Natural killer cell (primary cell): ENCODE data around the gene POLG2. TPM values are rescaled to one million over a fixed set of nuclear protein-coding genes. Genes with fewer than 3 reads are reported as not detected.

Experiments
- ATAC-seq, 3 donors: fragments of 150-1000 bp in 2 of 3; fragments of 200-7000 bp in 1 of 3; cut with Tn5 transposase; 1 replicate in 1 of 3; 2 replicates in 2 of 3; pipeline ENCODE4 v1.10.0; 2021; ENCODE audit warnings: mild to moderate bottlenecking in 2 of 3, moderate library complexity in 2 of 3
- DNase-seq, 2 donors: peaks; one replicate each; pipeline versions ENCODE4 v3.0.0 to v3.0.0-alpha.2; 2013 to 2021; ENCODE audit warnings: mixed read lengths in 1 of 2
- H3K27ac ChIP-seq: one replicate; pipeline ENCODE4 v1.5.1; 2013; ENCODE audit warnings: mild to moderate bottlenecking, low read length
- H3K27me3 ChIP-seq: one replicate; pipeline ENCODE4 v1.6.1; 2013; ENCODE audit warnings: low read length; ENCODE audit not compliant: control insufficient read depth, insufficient read depth
- H3K36me3 ChIP-seq: one replicate; pipeline ENCODE4 v1.6.1; 2013; ENCODE audit warnings: low read length; ENCODE audit not compliant: control insufficient read depth, insufficient read depth
- H3K4me1 ChIP-seq: one replicate; pipeline ENCODE4 v1.6.1; 2013; ENCODE audit warnings: low read length; ENCODE audit not compliant: control insufficient read depth, insufficient read depth
- H3K4me3 ChIP-seq: one replicate; pipeline ENCODE4 v1.5.1; 2013; ENCODE audit warnings: low read length
- H3K9me3 ChIP-seq: one replicate; pipeline ENCODE4 v1.6.1; 2013; ENCODE audit warnings: low read length; ENCODE audit not compliant: control insufficient read depth, insufficient read depth
- H3K27ac Mint-ChIP-seq, 2 donors: one replicate each; pipeline ENCODE4 v1.8.0; 2022; ENCODE audit warnings: mild to moderate bottlenecking in 2 of 2, mixed read lengths in 2 of 2, moderate library complexity in 1 of 2
- H3K27me3 Mint-ChIP-seq, 2 donors: one replicate each; pipeline ENCODE4 v1.8.0; 2022; ENCODE audit warnings: low read depth in 2 of 2, mixed read lengths in 2 of 2
- H3K36me3 Mint-ChIP-seq: one replicate; pipeline ENCODE4 v1.8.0; 2022; ENCODE audit warnings: mixed read lengths
- H3K4me1 Mint-ChIP-seq, 2 donors: one replicate each; pipeline ENCODE4 v1.8.0; 2022; ENCODE audit warnings: mixed read lengths in 2 of 2
- H3K4me3 Mint-ChIP-seq: one replicate; pipeline ENCODE4 v1.8.0; 2022; ENCODE audit warnings: mild to moderate bottlenecking, moderate library complexity, mixed read lengths
- H3K9me3 Mint-ChIP-seq, 2 donors: one replicate each; pipeline ENCODE4 v1.8.0; 2022; ENCODE audit warnings: mixed read lengths in 2 of 2
- CTCF ChIP-seq: fragments of 200-600 bp; IDR thresholded peaks from one replicate; pipeline ENCODE4 v1.8.0; 2022; ENCODE audit warnings: antibody characterized with exemption
- WGBS: methylation state at CpG from one replicate; pipeline ENCODE4 v1.1.7; 2013; ENCODE audit warnings: missing lambda C conversion rate; ENCODE audit not compliant: insufficient coverage; 5-methylcytosine and 5-hydroxymethylcytosine counted together
- intact Hi-C: fragments of 100-400 bp; cut with micrococcal nuclease; formaldehyde crosslinking; loops from one replicate; pipeline ENCODE4 v1.14.2; 2022
- total RNA-seq, 4 donors: library from RNA; stranded (reverse); fragments of 120-200 nt in 1 of 4; gene quantifications; one replicate each; pipeline versions ENCODE4 v1.2.3 to v1.2.4, GENCODE V29; 2013 to 2022

POLG2 gene
- total RNA-seq, 3 donors from 2014 or later (not counting 1 experiment from before 2014, with no cell fraction given), result 34.7 to 65.3 (median 41.2) TPM

GRCh38 chr17:64503341-64503740, 6.5 kb upstream of the POLG2 start:
- 93% methylated on average over 5 of the region's 5 CpGs for WGBS
- no peak for TF ChIP-seq CTCF
- H3K9me3 ChIP-seq, result no peaks in the 10 kb centered on the region
- ATAC-seq, result no peak
- H3K4me3 Mint-ChIP-seq, result peak overlapping the region; percentile 95
- H3K4me1 ChIP-seq, result peaks cover 9% of the 10 kb centered on the region
- peaks cover 77% of the 10 kb centered on the region for H3K36me3 Mint-ChIP-seq
- H3K4me1 Mint-ChIP-seq, result peaks cover 86% of the 10 kb centered on the region in 2 donors
- H3K36me3 ChIP-seq, result peaks cover 66% of the 10 kb centered on the region
- H3K9me3 Mint-ChIP-seq, result no peaks in the 10 kb centered on the region
- no peaks in the 10 kb centered on the region for H3K27me3 ChIP-seq
- H3K4me3 ChIP-seq, result no peak overlapping the region
- no peaks in the 10 kb centered on the region for H3K27me3 Mint-ChIP-seq
- no peak overlapping the region for H3K27ac ChIP-seq
- peak in 1 of 2 donors; percentile 39 for DNase-seq
- intact Hi-C loops, result no loop called here
- H3K27ac Mint-ChIP-seq, result peak overlapping the region; percentile 97 to 99

- Mint-ChIP-seq H3K4me1 (peaks cover 87% of the 10 kb centered on the region in 2 donors), H3K9me3 (no peaks in the 10 kb centered on the region), H3K4me3 (peak overlapping the region; percentile 95), H3K27me3 (no peaks in the 10 kb centered on the region), H3K27ac (peak overlapping the region; percentile 97 to 99), H3K36me3 (peaks cover 78% of the 10 kb centered on the region)
- Histone ChIP-seq H3K27me3 (no peaks in the 10 kb centered on the region), H3K4me1 (peaks cover 9% of the 10 kb centered on the region), H3K27ac (no peak overlapping the region), H3K4me3 (no peak overlapping the region), H3K36me3 (peaks cover 71% of the 10 kb centered on the region), H3K9me3 (no peaks in the 10 kb centered on the region)
- no peak for TF ChIP-seq CTCF
- intact Hi-C loops, result no loop called here
- 86% methylated on average over 2 of the region's 2 CpGs for WGBS
- DNase-seq (peak in 1 of 2 donors; percentile 25), ATAC-seq (no peak)
These were observed 6.0 kb upstream of the POLG2 start for GRCh38 chr17:64502809-64503208.

GRCh38 chr17:64502021-64502420, 5.2 kb upstream of the POLG2 start:
- DNase-seq, result peak in 1 of 2 donors; percentile 36
- peaks cover 11% of the 10 kb centered on the region for H3K4me1 ChIP-seq
- peak overlapping the region; percentile 8 for H3K27ac ChIP-seq

More at GRCh38 chr17:64502021-64502420, 5.2 kb upstream of the POLG2 start:
- WGBS, result 81% methylated on average over 3 of the region's 3 CpGs
- peaks cover 87 to 88% of the 10 kb centered on the region in 2 donors for H3K4me1 Mint-ChIP-seq
- no peak for ATAC-seq
- peak overlapping the region; percentile 97 to 99 for H3K27ac Mint-ChIP-seq
- H3K4me3 Mint-ChIP-seq, result peak overlapping the region; percentile 47
- no peak overlapping the region for H3K4me3 ChIP-seq
- H3K36me3 ChIP-seq, result peaks cover 75% of the 10 kb centered on the region
- H3K9me3 ChIP-seq, result no peaks in the 10 kb centered on the region
- H3K27me3 Mint-ChIP-seq, result no peaks in the 10 kb centered on the region
- H3K9me3 Mint-ChIP-seq, result no peaks in the 10 kb centered on the region
- H3K36me3 Mint-ChIP-seq, result peaks cover 78% of the 10 kb centered on the region
- TF ChIP-seq CTCF, result no peak
- no peaks in the 10 kb centered on the region for H3K27me3 ChIP-seq
- intact Hi-C loops, result no loop called here
